Raji (cell line): Measurements from ENCODE around the gene FCN2.

Experiments used
- POLR2A ChIP-seq: IDR thresholded peaks from 2 replicates; pipeline ENCODE4 v1.6.1; 2011; ENCODE audit warnings: low read depth, low read length, control low read depth; ENCODE audit not compliant: insufficient read depth

Gene FCN2

DNA sequence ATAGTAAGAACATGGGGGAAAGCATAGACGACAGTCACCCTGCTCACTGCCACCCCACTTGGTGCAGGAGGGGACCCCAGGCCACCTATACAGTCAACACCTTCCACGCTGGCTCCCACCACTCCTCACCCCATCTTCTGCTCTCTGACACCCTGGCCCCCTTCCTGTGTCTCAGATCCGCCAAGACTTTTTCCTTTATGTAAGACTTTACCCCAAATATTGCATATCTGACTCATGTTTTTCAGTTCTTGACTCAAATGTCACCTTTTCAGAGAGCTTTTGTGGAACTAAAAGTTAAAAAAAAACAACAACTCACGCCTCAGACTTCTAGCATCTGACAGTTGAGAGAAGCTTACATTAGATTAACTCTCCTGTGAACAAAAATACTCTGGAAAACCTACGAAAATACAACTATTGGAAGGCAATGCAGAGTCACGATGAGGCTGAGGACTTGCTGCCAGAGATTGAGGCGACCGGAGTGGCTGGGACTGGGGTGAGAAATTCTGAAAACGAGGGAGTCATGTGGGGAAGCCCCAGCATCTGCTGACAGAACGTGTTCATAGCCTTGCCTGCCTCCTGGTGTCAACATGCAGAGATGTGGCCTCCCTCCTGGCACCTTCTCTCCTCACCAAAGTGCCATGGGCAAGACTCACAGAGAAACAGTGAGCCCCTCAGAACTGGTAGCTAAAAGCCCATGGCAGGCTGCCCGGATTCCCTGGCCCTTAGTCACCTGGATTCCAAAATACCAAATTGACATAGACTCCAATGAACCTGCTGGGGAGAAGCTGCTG, 22.4 kb upstream of the FCN2 start:
- TF ChIP-seq POLR2A, result no peak

GRCh38 chr9:134860510-134860909, 20.1 kb upstream of the FCN2 start:
- TF ChIP-seq POLR2A, result no peak

DNA sequence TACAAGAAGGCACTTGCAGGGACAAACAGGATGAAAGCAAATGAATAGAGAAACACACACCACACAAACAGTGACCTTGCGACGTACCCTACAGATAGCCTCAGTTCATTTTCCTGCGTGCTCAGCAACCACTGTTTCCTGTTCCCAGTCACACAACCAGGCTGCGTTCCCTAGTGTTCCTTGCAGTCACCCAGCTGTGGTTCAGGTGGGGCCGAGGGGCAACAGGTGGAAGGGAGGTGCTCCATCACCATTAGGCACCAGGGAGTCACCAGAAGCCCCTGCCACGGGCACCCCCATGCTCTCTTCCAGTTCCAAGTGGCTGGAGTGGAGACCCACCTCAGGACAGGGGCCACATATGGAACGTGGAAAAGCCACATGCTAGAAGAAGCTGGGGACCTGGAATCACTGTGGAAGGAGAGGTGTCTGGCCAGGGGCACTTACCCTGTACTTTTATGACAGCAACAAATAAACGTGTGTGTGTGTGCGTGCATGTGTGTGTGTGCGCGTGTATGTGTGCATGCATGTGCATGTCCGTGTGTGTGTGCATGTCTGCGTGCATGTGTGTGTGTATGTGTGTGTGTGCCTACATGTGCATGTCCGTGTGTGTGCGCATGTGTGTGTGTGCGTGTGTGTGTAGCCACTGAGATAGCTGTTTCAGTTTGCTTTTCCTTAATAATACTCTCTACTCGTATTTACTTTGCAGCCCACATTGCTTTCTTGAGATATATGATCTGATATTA, 18.8 kb upstream of the FCN2 start:
- no peak for TF ChIP-seq POLR2A

GRCh38 chr9:134863306-134863902, 17.2 kb upstream of the FCN2 start:
- no peak for TF ChIP-seq POLR2A

DNA sequence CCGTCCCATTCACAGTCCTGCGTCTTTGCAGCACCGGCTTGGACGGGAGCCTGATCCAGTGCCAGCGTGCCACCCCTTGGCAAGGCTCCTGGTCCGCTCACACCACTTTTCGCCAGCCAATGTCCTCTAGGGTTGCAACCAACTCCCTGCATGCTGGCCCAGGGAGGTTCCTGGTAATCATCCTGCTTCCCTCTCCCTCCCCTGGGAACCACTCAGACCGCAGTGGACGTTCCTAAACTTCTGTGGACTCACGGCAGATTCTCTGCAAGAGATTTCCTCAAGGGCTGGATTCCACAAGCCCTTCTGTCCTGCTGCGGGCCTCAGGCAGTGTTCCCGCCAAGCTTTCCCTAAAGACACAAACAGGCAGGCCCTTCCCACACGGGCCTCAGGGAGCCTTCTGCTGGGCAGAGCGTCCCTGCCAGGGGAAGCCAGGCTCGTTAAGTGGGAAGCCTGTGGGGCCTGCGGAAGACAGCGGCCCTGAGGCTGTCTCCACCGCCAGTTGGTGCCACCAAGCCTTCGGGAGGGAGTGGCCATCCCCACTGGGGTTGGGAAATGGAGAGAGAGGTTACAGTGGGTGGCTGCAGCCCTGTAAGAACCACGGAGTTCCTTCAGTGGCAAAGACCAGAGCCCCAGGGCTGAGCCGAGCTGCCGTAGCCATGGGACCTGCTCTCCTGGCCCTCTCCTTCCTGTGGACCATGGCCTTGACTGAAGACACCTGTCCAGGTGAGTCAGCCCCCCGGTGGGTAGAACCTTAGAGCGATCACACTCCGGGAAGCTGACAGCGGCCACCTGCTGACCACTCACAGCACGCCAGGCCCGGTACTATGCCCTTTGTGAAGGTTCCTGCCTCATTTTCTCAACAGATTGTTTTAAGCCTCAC, 16.4 kb upstream of the FCN2 start:
- no peak for TF ChIP-seq POLR2A

GRCh38 chr9:134864821-134865190, 15.8 kb upstream of the FCN2 start:
- TF ChIP-seq POLR2A, result no peak

DNA sequence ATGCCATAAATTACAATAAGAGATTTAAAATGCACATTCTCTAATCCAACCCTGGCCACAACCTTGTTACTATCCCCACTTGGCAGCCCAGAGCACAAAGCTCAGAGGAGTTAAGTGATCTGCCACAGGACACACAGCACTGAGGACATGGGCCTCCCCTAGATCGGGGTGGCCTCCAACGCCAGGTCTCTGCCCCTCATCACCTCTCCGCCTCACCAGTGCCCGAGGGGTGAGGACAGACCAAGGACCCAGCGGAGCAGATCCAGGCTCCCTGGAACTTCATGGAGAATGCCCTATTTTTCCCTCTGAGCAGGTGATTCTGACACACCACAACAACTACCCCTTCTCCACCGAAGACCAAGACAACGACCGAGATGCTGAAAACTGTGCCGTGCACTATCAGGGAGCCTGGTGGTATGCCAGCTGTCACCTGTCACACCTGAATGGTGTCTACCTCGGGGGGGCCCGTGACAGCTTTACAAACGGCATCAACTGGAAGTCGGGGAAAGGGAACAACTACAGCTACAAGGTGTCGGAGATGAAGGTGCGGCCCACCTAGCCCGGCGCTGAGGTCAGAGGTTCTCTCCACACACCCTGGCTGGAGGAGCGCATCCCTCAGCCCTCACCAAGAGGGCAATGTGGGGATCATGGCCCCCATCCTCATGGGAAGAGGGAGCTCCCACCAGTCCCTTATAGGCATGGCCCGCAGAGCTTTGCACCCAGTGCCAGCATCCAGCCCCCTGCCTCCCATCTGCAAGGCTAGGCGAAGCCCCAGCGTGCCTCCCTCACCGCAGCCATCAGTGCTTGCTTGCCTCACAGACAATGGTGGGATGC, 12.5 kb upstream of the FCN2 start:
- TF ChIP-seq POLR2A, result no peak

- no peak for TF ChIP-seq POLR2A
These were observed 11.7 kb upstream of the FCN2 start for GRCh38 chr9:134868751-134869553.

- no peak for TF ChIP-seq POLR2A
These were observed 10.9 kb upstream of the FCN2 start for GRCh38 chr9:134869554-134870300.

DNA sequence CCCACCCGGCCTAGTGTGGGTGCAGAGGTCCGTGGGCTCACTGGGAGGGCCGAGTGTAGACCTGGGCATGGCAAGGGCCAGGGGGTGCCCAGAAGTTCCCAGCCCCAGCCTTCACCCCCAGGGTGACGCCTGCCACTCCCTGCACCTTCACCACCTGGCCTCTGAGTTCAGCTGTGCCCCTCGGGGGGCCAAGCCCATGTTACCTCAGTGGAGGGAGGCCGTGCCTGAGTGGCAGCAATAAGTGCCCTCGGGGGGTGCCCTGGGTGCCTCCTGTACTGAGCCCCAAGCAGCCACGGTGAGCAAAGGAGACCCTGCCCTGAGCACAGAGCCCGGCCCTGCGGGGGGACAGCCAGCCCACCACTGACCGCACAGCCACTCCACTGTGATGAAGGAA, 10.3 kb upstream of the FCN2 start:
- no peak for TF ChIP-seq POLR2A

- TF ChIP-seq POLR2A, result no peak
These were observed 9.6 kb upstream of the FCN2 start for GRCh38 chr9:134870746-134871662.
